Measurements from ENCODE around the gene UBE2E2.

DNA sequence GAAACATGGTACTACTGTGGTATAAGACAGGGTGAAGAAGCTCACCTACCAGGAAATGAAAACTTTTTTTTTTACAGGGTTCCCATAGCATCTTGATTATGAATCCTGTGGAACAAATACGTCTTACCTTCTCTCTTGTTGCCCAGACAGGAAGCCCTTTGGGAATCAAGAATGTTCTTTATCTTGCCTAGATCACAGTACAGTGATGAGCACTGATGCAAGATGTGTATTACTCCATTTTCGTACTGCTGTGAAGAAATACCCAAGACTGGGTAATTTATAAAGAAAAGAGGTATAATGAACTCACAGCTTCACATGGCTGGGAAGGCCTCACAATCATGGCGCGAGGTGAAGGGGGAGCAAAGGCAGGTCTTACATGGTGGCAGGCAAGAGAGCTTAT is 281.3 kb downstream of the UBE2E2 start:
- TF ChIP-seq ZNF569 (CRISPR knock-in tag; IDR thresholded peaks at IDR 0.05; ENCODE audit: borderline replicate concordance) (no peak), POLR2A (IDR thresholded peaks at IDR 0.05; ENCODE audit: insufficient read depth in 1 of 2, low read depth in 2 of 2, low read length in 2 of 2) (no peak), THAP11 (CRISPR knock-in tag; IDR thresholded peaks at IDR 0.05) (no peak), NFE2L2 (IDR thresholded peaks at IDR 0.05; ENCODE audit: low read length) (no peak)

Data from HepG2 (cell line).